ENCODE results near the gene CA6. TPM values are rescaled to one million over a fixed set of nuclear protein-coding genes. Genes with fewer than 3 reads are reported as not detected.

The CA6 gene
- total and polyA plus RNA-seq, 2 of the 8 experiments (the other 6 are each of a cell fraction or from before 2014, with no cell fraction given), result not detected

DNA sequence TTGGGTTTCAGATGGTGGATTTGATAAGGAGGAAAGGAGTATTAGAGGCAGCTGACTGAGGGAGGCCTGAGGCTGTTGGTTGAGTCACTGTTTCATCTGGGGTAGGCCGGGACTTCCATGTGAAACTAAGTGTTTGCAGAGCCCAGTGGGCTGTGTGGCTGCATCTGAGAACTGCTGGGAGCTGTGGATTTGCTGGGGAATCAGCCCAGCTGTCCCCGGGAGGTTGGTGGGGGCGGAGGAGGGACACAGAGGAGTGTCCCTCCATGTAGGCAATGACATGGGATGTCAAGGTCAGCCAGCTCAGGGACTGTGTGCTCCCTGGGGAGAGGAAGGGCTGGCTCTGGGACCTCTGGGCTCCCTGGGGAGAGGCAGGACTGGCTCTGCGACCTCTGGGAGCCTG lies 44.2 kb downstream of the CA6 start:
- no peak overlapping the region for H3K14ac ChIP-seq (ENCODE audit: insufficient read length)
- ChIA-PET POLR2A (ENCODE audit: partially characterized antibody) (interaction anchor here (0.6 to 1.6 kb wide), 3 partner anchors 11 to 129 kb away, joined by 3 to 8 read pairs (median 3); no protein-coding TSS in a partner anchor), CTCF (ENCODE audit: partially characterized antibody) (interaction anchor here (0.6 to 5.9 kb wide), 18 partner anchors 11 to 140 kb away, joined by 3 to 45 read pairs (median 5); no protein-coding TSS in a partner anchor)
- TF ChIP-seq BCL11A (IDR thresholded peaks at IDR 0.05; ENCODE audit: low read depth in 2 of 2, low read length in 2 of 2), result no peak
- no peak for TF ChIP-seq KDM1A (IDR thresholded peaks at IDR 0.05; ENCODE audit: borderline replicate concordance, low read length)
- TF ChIP-seq TAF1 (IDR thresholded peaks at IDR 0.05; ENCODE audit: low read depth, low read length), result no peak
- TF ChIP-seq, protein P1, sequence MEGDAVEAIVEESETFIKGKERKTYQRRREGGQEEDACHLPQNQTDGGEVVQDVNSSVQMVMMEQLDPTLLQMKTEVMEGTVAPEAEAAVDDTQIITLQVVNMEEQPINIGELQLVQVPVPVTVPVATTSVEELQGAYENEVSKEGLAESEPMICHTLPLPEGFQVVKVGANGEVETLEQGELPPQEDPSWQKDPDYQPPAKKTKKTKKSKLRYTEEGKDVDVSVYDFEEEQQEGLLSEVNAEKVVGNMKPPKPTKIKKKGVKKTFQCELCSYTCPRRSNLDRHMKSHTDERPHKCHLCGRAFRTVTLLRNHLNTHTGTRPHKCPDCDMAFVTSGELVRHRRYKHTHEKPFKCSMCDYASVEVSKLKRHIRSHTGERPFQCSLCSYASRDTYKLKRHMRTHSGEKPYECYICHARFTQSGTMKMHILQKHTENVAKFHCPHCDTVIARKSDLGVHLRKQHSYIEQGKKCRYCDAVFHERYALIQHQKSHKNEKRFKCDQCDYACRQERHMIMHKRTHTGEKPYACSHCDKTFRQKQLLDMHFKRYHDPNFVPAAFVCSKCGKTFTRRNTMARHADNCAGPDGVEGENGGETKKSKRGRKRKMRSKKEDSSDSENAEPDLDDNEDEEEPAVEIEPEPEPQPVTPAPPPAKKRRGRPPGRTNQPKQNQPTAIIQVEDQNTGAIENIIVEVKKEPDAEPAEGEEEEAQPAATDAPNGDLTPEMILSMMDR (IDR thresholded peaks at IDR 0.05; ENCODE audit: control extremely low read depth in 1 of 3, insufficient read depth in 1 of 3, low read depth in 1 of 3, low read length in 3 of 3), result no peak
- no peak for TF ChIP-seq JUND (IDR thresholded peaks at IDR 0.05; ENCODE audit: low read length)
- no peak for TF ChIP-seq EZH2 (IDR thresholded peaks at IDR 0.05; ENCODE audit: low read depth, low read length, severe bottlenecking)
- no peak for TF ChIP-seq TAF7 (optimal IDR thresholded peaks at IDR 0.05; ENCODE audit: borderline replicate concordance, low read depth, low read length)
- TF ChIP-seq, protein P2, sequence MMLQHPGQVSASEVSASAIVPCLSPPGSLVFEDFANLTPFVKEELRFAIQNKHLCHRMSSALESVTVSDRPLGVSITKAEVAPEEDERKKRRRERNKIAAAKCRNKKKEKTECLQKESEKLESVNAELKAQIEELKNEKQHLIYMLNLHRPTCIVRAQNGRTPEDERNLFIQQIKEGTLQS (IDR thresholded peaks at IDR 0.05; ENCODE audit: insufficient read depth, low read depth, low read length), result no peak
- no peak for TF ChIP-seq POLR2AphosphoS5 (IDR thresholded peaks at IDR 0.05; ENCODE audit: low read depth, low read length)
- H2BK5ac ChIP-seq (ENCODE audit: low read depth, low read length), result no peak overlapping the region
- H3K9me3 ChIP-seq (ENCODE audit: insufficient read depth in 2 of 2, low read depth in 1 of 2, low read length in 1 of 2), result peaks cover 0 to 6% of the 10 kb centered on the region in 2 experiments; a peak in 3 of 4 replicates
- no peaks in the 10 kb centered on the region for H3K36me3 ChIP-seq (ENCODE audit: control insufficient read depth in 2 of 4, insufficient read depth in 4 of 4, low read length in 3 of 4)
- H3K4me2 ChIP-seq (ENCODE audit: insufficient read depth in 1 of 2, low read depth in 2 of 2, low read length in 2 of 2), result no peak overlapping the region
- H3K27ac ChIP-seq (ENCODE audit: low read depth, low read length), result no peak overlapping the region
- no peak overlapping the region for H3K56ac ChIP-seq (replicated peaks; ENCODE audit: insufficient read length, low read depth, low read length)
- no peak overlapping the region for H3K23ac ChIP-seq (ENCODE audit: insufficient read length)
- no peak overlapping the region for H4K91ac ChIP-seq (replicated peaks; ENCODE audit: insufficient read length, low read length)
- no peak overlapping the region for H2BK20ac ChIP-seq (ENCODE audit: low read length)
- peaks cover 0 to 2% (median 0%) of the 10 kb centered on the region in 4 experiments; a peak in 2 of 7 replicates for H3K4me1 ChIP-seq (replicated peaks in 1 of 4; ENCODE audit: control insufficient read depth in 3 of 4, insufficient read depth in 4 of 4, low read length in 3 of 4)
- no peaks in the 10 kb centered on the region for H3K79me1 ChIP-seq (ENCODE audit: low read depth, low read length)
- no peaks in the 10 kb centered on the region for H4K20me1 ChIP-seq (replicated peaks in 1 of 2; ENCODE audit: control insufficient read depth in 1 of 2, insufficient read depth in 2 of 2, low read length in 2 of 2)
- no peak overlapping the region for H3K9ac ChIP-seq (replicated peaks in 1 of 4; ENCODE audit: extremely low read depth in 1 of 4, low read depth in 3 of 4, low read length in 3 of 4)
- H2AFZ ChIP-seq (ENCODE audit: low read length), result no peak overlapping the region
- no peak overlapping the region for H3K4me3 ChIP-seq (ENCODE audit: extremely low read depth in 1 of 4, insufficient read depth in 2 of 4, low read depth in 3 of 4, low read length in 4 of 4)
- no peak overlapping the region for H2BK12ac ChIP-seq (ENCODE audit: low read depth, low read length)
- H4K8ac ChIP-seq (ENCODE audit: extremely low read depth, insufficient read depth, low read length), result no peak overlapping the region
- H3K27me3 ChIP-seq (replicated peaks in 1 of 4; ENCODE audit: control insufficient read depth in 3 of 4, extremely low read depth in 1 of 4, insufficient read depth in 3 of 4, low read length in 3 of 4), result no peaks in the 10 kb centered on the region
- FAIRE-seq (no peak), DNase-seq (ENCODE audit: low read depth in 1 of 2, low spot score in 2 of 2) (no peak)
- no peaks in the 10 kb centered on the region for H3K79me2 ChIP-seq (ENCODE audit: control insufficient read depth in 1 of 2, insufficient read depth in 2 of 2, low read length in 2 of 2)
- H3K18ac ChIP-seq (ENCODE audit: extremely low read depth, low read length), result no peak overlapping the region
- H2BK120ac ChIP-seq (replicated peaks; ENCODE audit: low read depth, low read length), result no peak overlapping the region
- no peak overlapping the region for H4K5ac ChIP-seq (ENCODE audit: insufficient read length, low read depth, low read length)
- H3K4ac ChIP-seq (replicated peaks; ENCODE audit: insufficient read length, low read depth, low read length), result no peak overlapping the region
- H3K23me2 ChIP-seq (ENCODE audit: low read depth, low read length), result no peaks in the 10 kb centered on the region
- H2BK15ac ChIP-seq (ENCODE audit: low read length), result no peak overlapping the region
- H2AK5ac ChIP-seq (ENCODE audit: low read depth, low read length), result no peak overlapping the region
- WGBS, 2 experiments (ENCODE audit: extremely low coverage in 1 of 2, insufficient coverage in 1 of 2, insufficient read length in 1 of 2, insufficient replicate concordance in 2 of 2, low coverage in 1 of 2, low lambda C conversion rate in 2 of 2, missing lambda C conversion rate in 1 of 2), result 82% methylated on average over 1 of the region's 4 CpGs; no CpG with 5 or more reads in 1 of the 2 experiments
